ENCODE results near the gene RGS9BP.

RGS9BP gene

DNA sequence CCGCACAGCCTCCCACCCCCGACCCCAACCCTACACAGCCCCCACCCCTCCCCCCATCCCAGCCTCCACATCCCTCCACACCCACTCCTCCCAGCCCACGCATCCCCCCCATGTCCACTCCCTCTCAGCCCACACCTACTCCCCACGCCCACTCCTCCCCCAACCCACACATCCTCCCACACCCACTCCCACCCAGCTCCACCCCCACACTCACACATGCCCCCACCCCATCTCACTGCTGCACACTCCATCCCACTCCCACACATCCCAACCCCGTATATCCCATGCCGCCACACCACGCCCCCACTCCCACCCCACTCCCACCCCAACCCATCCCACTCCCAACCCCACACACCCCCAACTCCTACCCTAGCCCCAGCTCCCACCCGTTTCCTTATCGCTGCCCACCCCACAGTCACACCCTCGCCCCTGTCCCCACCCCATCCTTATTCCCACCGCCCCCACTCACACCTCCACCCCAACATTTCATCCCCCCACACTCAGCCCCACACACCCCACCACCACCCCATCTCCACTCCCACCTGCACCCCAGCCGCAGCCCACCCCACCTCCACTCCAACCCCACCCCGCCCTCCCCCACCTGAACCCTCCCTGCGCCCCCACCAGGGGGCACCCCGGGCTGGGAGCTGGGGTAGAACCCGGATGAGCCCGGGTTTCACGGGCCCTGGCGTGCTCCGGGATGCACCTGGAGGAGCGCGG lies 44.7 kb downstream of the RGS9BP start:
- TF ChIP-seq, protein P1, sequence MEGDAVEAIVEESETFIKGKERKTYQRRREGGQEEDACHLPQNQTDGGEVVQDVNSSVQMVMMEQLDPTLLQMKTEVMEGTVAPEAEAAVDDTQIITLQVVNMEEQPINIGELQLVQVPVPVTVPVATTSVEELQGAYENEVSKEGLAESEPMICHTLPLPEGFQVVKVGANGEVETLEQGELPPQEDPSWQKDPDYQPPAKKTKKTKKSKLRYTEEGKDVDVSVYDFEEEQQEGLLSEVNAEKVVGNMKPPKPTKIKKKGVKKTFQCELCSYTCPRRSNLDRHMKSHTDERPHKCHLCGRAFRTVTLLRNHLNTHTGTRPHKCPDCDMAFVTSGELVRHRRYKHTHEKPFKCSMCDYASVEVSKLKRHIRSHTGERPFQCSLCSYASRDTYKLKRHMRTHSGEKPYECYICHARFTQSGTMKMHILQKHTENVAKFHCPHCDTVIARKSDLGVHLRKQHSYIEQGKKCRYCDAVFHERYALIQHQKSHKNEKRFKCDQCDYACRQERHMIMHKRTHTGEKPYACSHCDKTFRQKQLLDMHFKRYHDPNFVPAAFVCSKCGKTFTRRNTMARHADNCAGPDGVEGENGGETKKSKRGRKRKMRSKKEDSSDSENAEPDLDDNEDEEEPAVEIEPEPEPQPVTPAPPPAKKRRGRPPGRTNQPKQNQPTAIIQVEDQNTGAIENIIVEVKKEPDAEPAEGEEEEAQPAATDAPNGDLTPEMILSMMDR (IDR thresholded peaks at IDR 0.05; ENCODE audit: low read depth, low read length): no peak
- DNase-seq (ENCODE audit: extremely low read depth, low read depth): no peak

DNA sequence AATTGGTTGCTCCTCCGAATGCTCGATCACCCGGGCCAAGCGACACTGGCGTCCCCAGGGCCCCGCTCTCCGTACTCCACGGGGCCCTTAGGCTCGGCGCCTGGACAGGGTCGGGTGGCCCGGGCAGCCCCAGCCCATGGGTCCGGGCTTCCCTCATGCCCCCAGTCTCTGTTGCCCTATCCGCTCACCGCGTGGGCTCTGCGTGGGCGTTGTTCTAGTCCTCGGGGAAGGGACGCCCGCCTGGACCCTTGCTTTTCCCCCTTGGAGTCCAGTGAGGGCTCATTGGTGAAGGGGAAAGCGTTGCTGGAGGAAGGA lies 45.2 kb downstream of the RGS9BP start:
- no peak for DNase-seq (ENCODE audit: extremely low read depth, low read depth)
- TF ChIP-seq, protein P1 (IDR thresholded peaks at IDR 0.05; ENCODE audit: low read depth, low read length): no peak

Measured in AG09319 (cell line).